ENCODE data around the gene BDKRB1.

BDKRB1 gene

GRCh38 chr14:96245710-96246538 lies 10.1 kb upstream of the BDKRB1 start:
- FAIRE-seq (no peak), DNase-seq (ENCODE audit: insufficient read length, low spot score) (no peak)
- TF ChIP-seq SPI1 (IDR thresholded peaks at IDR 0.05; ENCODE audit: low read depth, low read length) (no peak), POLR2AphosphoS5 (IDR thresholded peaks at IDR 0.05; ENCODE audit: low read depth, low read length) (no peak), PAX5 (IDR thresholded peaks at IDR 0.05; ENCODE audit: insufficient read depth, low read length, severe bottlenecking) (no peak), TAF1 (IDR thresholded peaks at IDR 0.05; ENCODE audit: low read depth, low read length) (no peak), POLR2A (IDR thresholded peaks at IDR 0.05; ENCODE audit: low read depth, low read length) (no peak), POU2F2 (IDR thresholded peaks at IDR 0.05; ENCODE audit: low read depth, low read length) (no peak)

GRCh38 chr14:96246539-96246847 lies 9.5 kb upstream of the BDKRB1 start:
- FAIRE-seq (no peak), DNase-seq (ENCODE audit: insufficient read length, low spot score) (no peak)
- TF ChIP-seq POLR2AphosphoS5 (IDR thresholded peaks at IDR 0.05; ENCODE audit: low read depth, low read length) (no peak), PAX5 (IDR thresholded peaks at IDR 0.05; ENCODE audit: insufficient read depth, low read length, severe bottlenecking) (no peak), POLR2A (IDR thresholded peaks at IDR 0.05; ENCODE audit: low read depth, low read length) (no peak), TAF1 (IDR thresholded peaks at IDR 0.05; ENCODE audit: low read depth, low read length) (no peak), POU2F2 (IDR thresholded peaks at IDR 0.05; ENCODE audit: low read depth, low read length) (no peak), SPI1 (IDR thresholded peaks at IDR 0.05; ENCODE audit: low read depth, low read length) (no peak)

GRCh38 chr14:96247031-96247430 lies 9.0 kb upstream of the BDKRB1 start:
- FAIRE-seq (no peak), DNase-seq (ENCODE audit: insufficient read length, low spot score) (no peak)
- no peak for TF ChIP-seq SPI1 (IDR thresholded peaks at IDR 0.05; ENCODE audit: low read depth, low read length)
- no peak for TF ChIP-seq TAF1 (IDR thresholded peaks at IDR 0.05; ENCODE audit: low read depth, low read length)
- TF ChIP-seq PAX5 (IDR thresholded peaks at IDR 0.05; ENCODE audit: insufficient read depth, low read length, severe bottlenecking), result no peak
- no peak for TF ChIP-seq POLR2A (IDR thresholded peaks at IDR 0.05; ENCODE audit: low read depth, low read length)
- no peak for TF ChIP-seq POLR2AphosphoS5 (IDR thresholded peaks at IDR 0.05; ENCODE audit: low read depth, low read length)
- TF ChIP-seq POU2F2 (IDR thresholded peaks at IDR 0.05; ENCODE audit: low read depth, low read length), result no peak

GRCh38 chr14:96249029-96249428 lies 7.0 kb upstream of the BDKRB1 start:
- DNase-seq (ENCODE audit: insufficient read length, low spot score) (no peak), FAIRE-seq (no peak)
- no peak for TF ChIP-seq PAX5 (IDR thresholded peaks at IDR 0.05; ENCODE audit: insufficient read depth, low read length, severe bottlenecking)
- no peak for TF ChIP-seq POLR2AphosphoS5 (IDR thresholded peaks at IDR 0.05; ENCODE audit: low read depth, low read length)
- no peak for TF ChIP-seq POU2F2 (IDR thresholded peaks at IDR 0.05; ENCODE audit: low read depth, low read length)
- TF ChIP-seq SPI1 (IDR thresholded peaks at IDR 0.05; ENCODE audit: low read depth, low read length), result no peak
- no peak for TF ChIP-seq TAF1 (IDR thresholded peaks at IDR 0.05; ENCODE audit: low read depth, low read length)
- TF ChIP-seq POLR2A (IDR thresholded peaks at IDR 0.05; ENCODE audit: low read depth, low read length), result no peak

GRCh38 chr14:96250485-96250884 lies 5.5 kb upstream of the BDKRB1 start:
- DNase-seq (ENCODE audit: insufficient read length, low spot score), result no peak
- TF ChIP-seq TAF1 (IDR thresholded peaks at IDR 0.05; ENCODE audit: low read depth, low read length) (no peak), POLR2A (IDR thresholded peaks at IDR 0.05; ENCODE audit: low read depth, low read length) (no peak), SPI1 (IDR thresholded peaks at IDR 0.05; ENCODE audit: low read depth, low read length) (no peak), PAX5 (IDR thresholded peaks at IDR 0.05; ENCODE audit: insufficient read depth, low read length, severe bottlenecking) (no peak), POLR2AphosphoS5 (IDR thresholded peaks at IDR 0.05; ENCODE audit: low read depth, low read length) (no peak)
- FAIRE-seq, result no peak

GRCh38 chr14:96251656-96252155 lies 4.3 kb upstream of the BDKRB1 start:
- DNase-seq (ENCODE audit: insufficient read length, low spot score) (no peak), FAIRE-seq (no peak)
- TF ChIP-seq POLR2AphosphoS5 (IDR thresholded peaks at IDR 0.05; ENCODE audit: low read depth, low read length) (no peak), PAX5 (IDR thresholded peaks at IDR 0.05; ENCODE audit: insufficient read depth, low read length, severe bottlenecking) (no peak), SPI1 (IDR thresholded peaks at IDR 0.05; ENCODE audit: low read depth, low read length) (no peak), POU2F2 (IDR thresholded peaks at IDR 0.05; ENCODE audit: low read depth, low read length) (no peak), TAF1 (IDR thresholded peaks at IDR 0.05; ENCODE audit: low read depth, low read length) (no peak), POLR2A (IDR thresholded peaks at IDR 0.05; ENCODE audit: low read depth, low read length) (no peak)

GRCh38 chr14:96252323-96252998 lies 3.5 kb upstream of the BDKRB1 start:
- FAIRE-seq (no peak), DNase-seq (ENCODE audit: insufficient read length, low spot score) (no peak)
- TF ChIP-seq POLR2A (IDR thresholded peaks at IDR 0.05; ENCODE audit: low read depth, low read length), result no peak
- no peak for TF ChIP-seq POU2F2 (IDR thresholded peaks at IDR 0.05; ENCODE audit: low read depth, low read length)
- no peak for TF ChIP-seq POLR2AphosphoS5 (IDR thresholded peaks at IDR 0.05; ENCODE audit: low read depth, low read length)
- TF ChIP-seq PAX5 (IDR thresholded peaks at IDR 0.05; ENCODE audit: insufficient read depth, low read length, severe bottlenecking), result no peak
- TF ChIP-seq SPI1 (IDR thresholded peaks at IDR 0.05; ENCODE audit: low read depth, low read length), result no peak
- no peak for TF ChIP-seq TAF1 (IDR thresholded peaks at IDR 0.05; ENCODE audit: low read depth, low read length)

- FAIRE-seq (no peak), DNase-seq (ENCODE audit: insufficient read length, low spot score) (no peak)
- TF ChIP-seq PAX5 (IDR thresholded peaks at IDR 0.05; ENCODE audit: insufficient read depth, low read length, severe bottlenecking) (no peak), POU2F2 (IDR thresholded peaks at IDR 0.05; ENCODE audit: low read depth, low read length) (no peak), TAF1 (IDR thresholded peaks at IDR 0.05; ENCODE audit: low read depth, low read length) (no peak), SPI1 (IDR thresholded peaks at IDR 0.05; ENCODE audit: low read depth, low read length) (no peak), POLR2AphosphoS5 (IDR thresholded peaks at IDR 0.05; ENCODE audit: low read depth, low read length) (no peak), POLR2A (IDR thresholded peaks at IDR 0.05; ENCODE audit: low read depth, low read length) (no peak)
Observed at GRCh38 chr14:96252999-96253539, 2.9 kb upstream of the BDKRB1 start.

GRCh38 chr14:96254687-96255086 lies 1.3 kb upstream of the BDKRB1 start:
- no peak for DNase-seq (ENCODE audit: insufficient read length, low spot score)
- no peak for FAIRE-seq
- TF ChIP-seq SPI1 (IDR thresholded peaks at IDR 0.05; ENCODE audit: low read depth, low read length), result no peak
- no peak for TF ChIP-seq TAF1 (IDR thresholded peaks at IDR 0.05; ENCODE audit: low read depth, low read length)
- no peak for TF ChIP-seq PAX5 (IDR thresholded peaks at IDR 0.05; ENCODE audit: insufficient read depth, low read length, severe bottlenecking)
- no peak for TF ChIP-seq POU2F2 (IDR thresholded peaks at IDR 0.05; ENCODE audit: low read depth, low read length)
- TF ChIP-seq POLR2A (IDR thresholded peaks at IDR 0.05; ENCODE audit: low read depth, low read length), result no peak
- no peak for TF ChIP-seq POLR2AphosphoS5 (IDR thresholded peaks at IDR 0.05; ENCODE audit: low read depth, low read length)

Measured in GM12891 (cell line).